SK-N-SH treated with all-trans-retinoic acid at 6 μM for 48 hours (cell line): ENCODE results near the gene ANKRD13D.

Experiments used
- TCF4 ChIP-seq: fragments of 250-450 bp; sonication (Bioruptor Pico); IDR thresholded peaks from 2 replicates; pipeline ENCODE4 v1.8.0; 2021; ENCODE audit warnings: mild to moderate bottlenecking, moderate library complexity, borderline replicate concordance
- TF ChIP-seq, protein P1 (sequence below): fragments of 250-450 bp; sonication (Bioruptor Pico); IDR thresholded peaks from 2 replicates; pipeline ENCODE4 v1.5.1; 2020; ENCODE audit warnings: low read depth, mild to moderate bottlenecking, moderate library complexity

DNA sequence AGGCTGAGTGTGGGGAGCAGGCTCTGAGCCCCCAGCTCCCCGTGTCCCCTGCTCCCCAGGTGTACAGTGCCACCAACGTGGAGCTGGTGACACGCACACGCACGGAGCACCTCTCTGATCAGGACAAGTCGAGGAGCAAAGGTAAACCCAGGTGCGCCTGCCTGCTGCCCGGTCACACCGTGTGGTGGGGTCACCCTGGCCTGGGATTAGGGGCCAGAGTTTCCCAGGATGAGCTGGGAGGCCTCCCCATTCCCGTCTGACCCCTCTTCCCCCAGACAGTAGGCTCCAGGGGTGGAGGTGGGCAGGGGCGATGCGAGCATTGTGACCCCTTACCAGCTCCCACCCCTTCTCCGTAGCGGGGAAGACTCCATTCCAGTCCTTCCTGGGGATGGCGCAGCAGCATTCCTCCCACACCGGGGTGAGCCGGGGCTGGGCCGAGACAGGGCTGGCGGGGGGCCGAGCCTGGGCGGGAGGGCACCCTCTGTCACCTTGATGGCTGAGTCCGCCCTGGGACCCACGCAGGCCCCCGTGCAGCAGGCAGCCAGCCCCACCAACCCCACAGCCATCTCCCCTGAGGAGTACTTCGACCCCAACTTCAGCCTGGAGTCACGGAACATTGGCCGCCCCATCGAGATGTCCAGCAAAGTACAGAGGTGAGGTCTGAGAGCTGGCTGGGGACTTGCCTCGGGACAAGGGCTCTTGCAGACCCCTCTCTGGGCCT lies 10.5 kb downstream of the ANKRD13D start:
- TF ChIP-seq TCF4, result no peak
- TF ChIP-seq, protein P1, sequence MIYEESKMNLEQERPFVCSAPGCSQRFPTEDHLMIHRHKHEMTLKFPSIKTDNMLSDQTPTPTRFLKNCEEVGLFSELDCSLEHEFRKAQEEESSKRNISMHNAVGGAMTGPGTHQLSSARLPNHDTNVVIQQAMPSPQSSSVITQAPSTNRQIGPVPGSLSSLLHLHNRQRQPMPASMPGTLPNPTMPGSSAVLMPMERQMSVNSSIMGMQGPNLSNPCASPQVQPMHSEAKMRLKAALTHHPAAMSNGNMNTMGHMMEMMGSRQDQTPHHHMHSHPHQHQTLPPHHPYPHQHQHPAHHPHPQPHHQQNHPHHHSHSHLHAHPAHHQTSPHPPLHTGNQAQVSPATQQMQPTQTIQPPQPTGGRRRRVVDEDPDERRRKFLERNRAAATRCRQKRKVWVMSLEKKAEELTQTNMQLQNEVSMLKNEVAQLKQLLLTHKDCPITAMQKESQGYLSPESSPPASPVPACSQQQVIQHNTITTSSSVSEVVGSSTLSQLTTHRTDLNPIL, result no peak
